Gastroesophageal sphincter (tissue), 4 donors: ENCODE results near the gene SHANK2. TPM values are rescaled to one million over a fixed set of nuclear protein-coding genes. Genes with fewer than 3 reads are reported as not detected.

Experiments used
- ATAC-seq: fragments of 150-250 bp; one replicate; pipeline ENCODE4 v1.9.1; 2016; ENCODE audit warnings: mild to moderate bottlenecking, moderate library complexity
- H3K27ac ChIP-seq, 4 donors: fragments of 200-600 bp; sonication (generic) in 3 of 4; 1 replicate in 3 of 4; 2 replicates in 1 of 4; pipeline ENCODE4 v1.5.1; 2016 to 2019
- H3K27me3 ChIP-seq: fragments of 200-600 bp; sonication (generic); one replicate; pipeline ENCODE4 v1.5.1; 2019
- H3K36me3 ChIP-seq, 2 donors: fragments of 200-600 bp; sonication (generic); one replicate each; pipeline ENCODE4 v1.5.1; 2019; ENCODE audit warnings: control low read depth in 1 of 2
- H3K4me1 ChIP-seq, 3 donors: fragments of 200-600 bp; sonication (generic); 1 replicate in 2 of 3; 2 replicates in 1 of 3; pipeline ENCODE4 v1.5.1; 2016 to 2019; ENCODE audit warnings: control low read depth in 2 of 3
- H3K4me3 ChIP-seq, 2 donors: fragments of 200-600 bp; sonication (generic); one replicate each; pipeline ENCODE4 v1.5.1; 2019; ENCODE audit warnings: mild to moderate bottlenecking in 1 of 2, moderate library complexity in 1 of 2
- H3K9me3 ChIP-seq, 3 donors: fragments of 200-600 bp; sonication (generic); one replicate each; pipeline ENCODE4 v1.5.1; 2017 to 2019; ENCODE audit warnings: control low read depth in 2 of 3
- CTCF ChIP-seq, 4 experiments: fragments of 200-600 bp in 2 of 4; fragments of 450-650 bp in 2 of 4; sonication (generic) in 1 of 4; IDR thresholded peaks; one replicate each; pipeline ENCODE4 v1.5.1; 2017 to 2019; ENCODE audit warnings: antibody characterized with exemption in 4 of 4, mild to moderate bottlenecking in 2 of 4, moderate library complexity in 2 of 4
- EP300 ChIP-seq: sonication (generic); formaldehyde crosslinking; IDR thresholded peaks from one replicate; pipeline ENCODE4 v1.6.1; 2017; ENCODE audit warnings: antibody characterized with exemption, mild to moderate bottlenecking
- POLR2A ChIP-seq, 2 donors: fragments of 450-650 bp; IDR thresholded peaks; one replicate each; pipeline ENCODE4 v1.6.1; 2017; ENCODE audit warnings: antibody characterized with exemption in 2 of 2, mild to moderate bottlenecking in 2 of 2, moderate library complexity in 1 of 2
- POLR2AphosphoS5 ChIP-seq: sonication (generic); formaldehyde crosslinking; IDR thresholded peaks from one replicate; pipeline ENCODE4 v1.6.1; 2017; ENCODE audit warnings: antibody characterized with exemption
- WGBS, 2 donors: methylation state at CpG; one replicate each; pipeline ENCODE4 v1.1.5; 2018; ENCODE audit warnings: low coverage in 1 of 2; 5-methylcytosine and 5-hydroxymethylcytosine counted together
- total RNA-seq, 4 donors: library from RNA; depleted of rRNA; stranded (reverse); fragments of >200 nt; gene quantifications; one replicate each; pipeline ENCODE4 v1.1.0, GENCODE V29; 2016

SHANK2 gene
- total RNA-seq, 4 donors from 2014 or later: 1.6 to 14.5 (median 13.8) TPM

DNA sequence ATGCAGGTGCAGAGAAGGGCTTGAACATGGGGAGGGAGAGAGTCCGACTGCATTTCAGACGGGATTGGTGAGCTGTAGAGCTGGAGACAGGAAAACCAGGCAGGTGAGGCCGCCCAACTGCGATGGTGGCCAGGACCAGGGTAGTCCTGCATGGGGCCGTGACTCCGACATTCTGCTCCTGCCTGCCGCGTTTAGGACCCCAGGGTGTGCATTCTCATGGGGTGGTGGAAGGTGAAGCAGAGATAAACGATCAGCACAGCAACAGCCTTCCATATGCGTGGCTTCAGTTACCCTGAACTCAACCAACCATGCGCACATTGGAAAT lies 29.3 kb downstream of the SHANK2 start:
- Histone ChIP-seq H3K4me1 (no peaks in the 10 kb centered on the region), H3K9me3 (peaks cover 0 to 36% (median 0%) of the 10 kb centered on the region in 3 donors), H3K36me3 (no peaks in the 10 kb centered on the region), H3K27me3 (peaks cover 26% of the 10 kb centered on the region), H3K4me3 (no peak overlapping the region), H3K27ac (no peak overlapping the region)
- ATAC-seq: no peak
- TF ChIP-seq CTCF (IDR thresholded peaks at IDR 0.05) (no peak), EP300 (no peak), POLR2A (IDR thresholded peaks at IDR 0.05) (no peak), POLR2AphosphoS5 (no peak)
- WGBS, 2 donors: 91 to 93% methylated on average over 5 to 6 of the region's 11 CpGs

DNA sequence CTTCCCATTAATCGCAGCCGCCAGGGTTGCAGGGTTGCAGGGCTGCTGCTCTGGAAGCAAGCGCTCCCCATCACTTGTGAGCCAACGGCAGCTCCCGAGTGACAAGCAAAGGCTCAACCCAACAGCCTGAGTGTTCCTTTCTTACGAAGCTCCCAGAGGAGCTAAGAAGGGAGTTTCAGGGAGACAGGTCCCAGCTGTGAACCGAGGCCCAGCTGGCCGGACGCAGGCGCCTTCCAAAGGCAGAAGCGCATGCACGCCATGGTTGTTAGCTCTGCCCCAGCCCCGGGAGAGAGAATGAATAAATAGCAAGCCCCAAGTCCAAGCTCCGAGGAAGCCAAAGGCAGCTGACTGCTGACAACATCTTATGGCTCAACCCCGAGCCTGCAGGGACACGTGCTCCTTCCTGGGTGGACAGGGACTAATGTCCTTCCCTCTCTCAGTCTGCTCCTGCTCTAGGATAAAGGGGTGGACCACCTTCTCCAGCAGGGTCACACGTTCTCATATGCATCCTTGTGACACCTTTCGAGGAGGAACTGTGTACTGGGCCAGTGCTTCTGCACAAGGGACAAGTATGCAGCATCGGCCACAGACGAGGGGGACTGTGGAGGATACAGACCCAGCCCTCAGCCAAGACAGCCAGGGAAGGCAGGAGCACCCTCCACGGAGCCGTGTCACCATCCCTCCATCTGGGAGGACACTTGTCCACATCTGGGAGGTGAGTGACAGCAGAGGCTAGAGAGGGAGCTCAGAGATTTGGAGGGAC lies 29.9 kb downstream of the SHANK2 start:
- H3K4me1 ChIP-seq: no peaks in the 10 kb centered on the region
- H3K27ac ChIP-seq: no peak overlapping the region
- no peaks in the 10 kb centered on the region for H3K36me3 ChIP-seq
- H3K9me3 ChIP-seq: peaks cover 0 to 30% (median 0%) of the 10 kb centered on the region in 3 donors
- 44 to 65% methylated on average over 5 to 7 of the region's 22 CpGs for WGBS, 2 donors
- peak; percentile 43 for ATAC-seq
- H3K27me3 ChIP-seq: peaks cover 21% of the 10 kb centered on the region
- TF ChIP-seq CTCF (IDR thresholded peaks at IDR 0.05) (no peak), EP300 (no peak), POLR2A (IDR thresholded peaks at IDR 0.05) (no peak), POLR2AphosphoS5 (no peak)
- no peak overlapping the region for H3K4me3 ChIP-seq

- no peak for TF ChIP-seq EP300
- no peak for TF ChIP-seq POLR2A (IDR thresholded peaks at IDR 0.05)
- no peak for TF ChIP-seq POLR2AphosphoS5
- TF ChIP-seq CTCF (IDR thresholded peaks at IDR 0.05): no peak
- Histone ChIP-seq H3K27me3 (peaks cover 27% of the 10 kb centered on the region), H3K27ac (no peak overlapping the region), H3K4me3 (no peak overlapping the region), H3K36me3 (no peaks in the 10 kb centered on the region), H3K9me3 (peaks cover 0 to 24% (median 0%) of the 10 kb centered on the region in 3 donors), H3K4me1 (no peaks in the 10 kb centered on the region)
- WGBS, 2 donors: 55 to 100% methylated on average over 1 to 2 of the region's 10 CpGs
- no peak for ATAC-seq
These were observed 30.6 kb downstream of the SHANK2 start for GRCh38 chr11:71221821-71222220.

DNA sequence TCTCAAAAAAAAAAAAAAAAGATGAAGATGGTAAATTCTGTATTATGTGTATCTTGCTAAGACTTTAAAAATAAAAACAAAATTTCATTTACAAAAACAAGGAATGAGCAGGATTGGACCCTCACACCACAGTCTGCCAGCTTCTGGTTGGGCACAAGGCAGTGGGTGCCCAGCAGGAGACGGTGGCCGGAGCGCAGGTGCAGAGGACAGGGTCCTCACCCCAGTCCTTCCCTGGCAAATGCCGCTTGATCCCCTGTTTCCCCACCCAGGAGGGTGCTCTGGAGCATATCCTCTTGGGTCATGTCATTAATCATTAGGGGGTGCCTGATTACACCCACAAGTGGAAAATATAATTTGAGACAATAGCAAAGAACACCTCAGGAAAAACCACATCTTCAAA lies 31.2 kb downstream of the SHANK2 start:
- no peak for TF ChIP-seq POLR2A (IDR thresholded peaks at IDR 0.05)
- TF ChIP-seq CTCF (IDR thresholded peaks at IDR 0.05): no peak
- TF ChIP-seq EP300: no peak
- no peak for TF ChIP-seq POLR2AphosphoS5
- WGBS, 2 donors: 88 to 98% methylated on average over 4 of the region's 4 CpGs
- H3K36me3 ChIP-seq: no peaks in the 10 kb centered on the region
- no peaks in the 10 kb centered on the region for H3K4me1 ChIP-seq
- ATAC-seq: no peak
- peaks cover 0 to 17% (median 0%) of the 10 kb centered on the region in 3 donors for H3K9me3 ChIP-seq
- peaks cover 27% of the 10 kb centered on the region for H3K27me3 ChIP-seq
- no peak overlapping the region for H3K4me3 ChIP-seq
- no peak overlapping the region for H3K27ac ChIP-seq
